Measurements from ENCODE around the gene HIGD1C.
A peak's percentile ranks its signal among the peaks of the same experiment; 100 is the strongest.
"Not testable (repeated sequence)": the region's sequence is repeated elsewhere in the genome, so short reads cannot be mapped to it uniquely, and the experiment has no call there.

The HIGD1C gene

DNA sequence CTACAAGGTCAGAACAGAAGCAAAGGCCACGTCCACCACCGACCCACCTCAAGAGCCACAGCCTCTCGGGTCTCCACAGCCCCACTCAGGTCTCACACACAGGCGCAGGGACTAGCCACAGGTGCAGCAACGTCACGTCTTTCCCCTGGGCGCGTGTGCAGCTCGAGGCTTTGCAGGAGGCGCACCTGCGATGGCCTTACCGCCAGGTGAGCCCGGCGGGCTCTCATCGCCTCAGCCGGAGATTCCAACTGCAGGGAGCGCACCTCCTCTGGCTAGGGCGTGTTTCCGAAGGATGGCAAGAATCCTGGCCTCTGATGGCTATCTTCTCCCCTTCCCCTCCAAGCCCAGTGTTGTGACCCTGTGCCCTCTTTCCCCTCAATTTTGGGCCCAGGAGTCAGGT is at the start of gene HIGD1C:
TSS of gene HIGD1C (plus strand) at position 35 of the 400 bp plus-strand sequence. CDS start 1,455 bp downstream, outside the sequence.
- no peak for DNase-seq

DNA sequence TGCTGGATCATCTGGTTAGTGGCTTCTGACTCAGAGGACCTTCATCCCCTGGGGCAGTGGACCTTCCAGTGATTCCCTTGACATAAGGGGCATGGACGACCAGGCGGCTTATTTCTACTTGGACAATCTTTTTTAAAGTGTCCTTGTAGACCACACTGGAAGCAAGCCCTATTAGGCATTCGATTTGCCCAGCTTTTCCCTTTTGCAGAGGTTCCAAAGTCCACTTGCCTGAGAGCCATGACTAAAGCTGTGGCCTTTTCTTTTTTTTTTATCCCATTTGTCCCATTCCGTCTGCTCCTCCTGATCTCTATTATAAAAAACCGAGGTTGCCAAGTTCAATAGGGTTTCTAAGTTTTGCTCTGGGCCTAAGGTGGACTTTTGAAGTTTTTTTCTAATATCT is 43.9 kb upstream of the HIGD1C start:
- not testable (repeated sequence) for DNase-seq

DNA sequence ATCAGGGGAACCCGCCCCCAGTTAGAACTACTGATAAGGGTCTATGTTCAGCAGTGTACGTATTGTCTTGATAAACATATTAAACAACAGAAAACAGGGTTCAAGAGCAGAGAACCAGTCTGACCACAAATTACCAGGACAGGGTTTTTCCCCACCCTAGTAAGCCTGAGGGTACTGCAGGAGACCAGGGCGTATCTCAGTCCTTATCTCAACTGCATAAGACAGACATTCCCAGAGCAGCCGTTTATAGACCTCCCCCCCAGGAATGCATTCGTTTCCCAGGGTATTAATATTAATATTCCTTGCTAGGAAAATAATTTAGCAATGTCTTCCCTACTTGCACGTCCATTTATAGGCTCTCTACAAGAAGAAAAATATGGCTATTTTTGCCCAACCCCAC is 40.0 kb upstream of the HIGD1C start:
- DNase-seq, result not testable (repeated sequence)

DNA sequence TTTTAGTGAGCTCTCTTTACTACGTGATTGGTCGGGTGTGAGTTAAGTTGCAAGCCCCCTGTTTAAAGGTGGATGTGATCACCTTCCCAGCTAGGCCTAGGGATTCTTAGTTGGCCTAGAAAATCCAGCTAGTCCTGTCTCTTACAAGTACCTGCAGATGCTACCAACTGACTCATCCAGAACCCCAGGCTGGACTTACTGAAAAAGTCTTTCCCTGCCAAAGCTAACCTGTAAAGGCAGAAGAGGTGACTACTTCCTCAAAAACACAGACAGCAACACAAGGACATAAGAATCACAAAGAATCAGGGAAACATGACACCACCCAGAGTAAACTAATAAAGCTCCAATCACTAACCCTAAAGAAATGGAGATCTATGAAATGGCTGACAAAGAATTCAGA is 39.1 kb upstream of the HIGD1C start:
- no peak for DNase-seq

DNA sequence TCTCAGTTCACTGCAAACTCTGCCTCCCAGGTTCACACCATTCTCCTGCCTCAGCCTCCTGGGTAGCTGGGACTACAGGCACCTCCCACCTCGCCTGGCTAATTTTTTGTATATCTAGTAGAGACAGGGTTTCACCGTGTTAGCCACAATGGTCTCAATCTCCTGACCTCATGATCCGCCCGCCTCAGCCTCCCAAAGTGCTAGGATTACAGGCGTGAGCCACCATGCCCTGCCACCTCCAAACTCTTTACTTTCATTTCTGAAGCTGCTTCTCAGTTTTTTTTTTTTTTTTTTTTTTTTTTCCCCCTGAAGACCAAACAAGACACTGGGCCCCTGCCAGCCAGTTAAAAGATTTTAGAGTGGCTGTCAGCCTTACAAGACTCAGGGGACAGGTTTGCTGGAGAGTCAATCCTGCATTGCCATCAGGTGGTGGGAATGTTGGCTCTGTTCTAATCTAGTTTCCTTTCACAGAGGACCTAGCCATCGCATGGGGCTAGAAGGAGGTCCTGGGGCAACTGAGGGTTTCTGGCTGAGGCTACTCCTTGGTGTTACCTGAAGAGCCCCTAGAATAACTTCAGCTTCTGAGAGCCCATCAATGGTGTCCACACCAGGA is 37.4 kb upstream of the HIGD1C start:
- no peak for DNase-seq

DNA sequence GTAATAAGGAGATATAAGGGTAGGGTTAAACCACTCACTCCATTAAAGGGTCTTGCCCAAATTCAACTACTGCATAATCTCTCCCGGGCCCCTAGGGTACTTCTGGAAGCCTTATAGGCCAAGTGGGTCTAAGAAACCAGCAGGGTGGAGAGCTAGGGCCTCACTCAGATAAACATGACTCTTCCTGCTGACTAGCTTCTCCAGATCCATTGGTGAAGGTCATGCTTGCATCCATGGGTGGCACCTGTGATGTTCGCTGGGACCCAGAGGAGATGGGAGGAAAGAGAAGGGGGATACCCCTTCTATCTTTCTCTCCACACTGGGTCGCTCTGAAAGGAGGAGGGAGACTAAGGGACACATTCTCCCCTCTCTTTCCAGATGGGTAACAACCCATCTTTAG is 36.1 kb upstream of the HIGD1C start:
- no peak for DNase-seq

DNA sequence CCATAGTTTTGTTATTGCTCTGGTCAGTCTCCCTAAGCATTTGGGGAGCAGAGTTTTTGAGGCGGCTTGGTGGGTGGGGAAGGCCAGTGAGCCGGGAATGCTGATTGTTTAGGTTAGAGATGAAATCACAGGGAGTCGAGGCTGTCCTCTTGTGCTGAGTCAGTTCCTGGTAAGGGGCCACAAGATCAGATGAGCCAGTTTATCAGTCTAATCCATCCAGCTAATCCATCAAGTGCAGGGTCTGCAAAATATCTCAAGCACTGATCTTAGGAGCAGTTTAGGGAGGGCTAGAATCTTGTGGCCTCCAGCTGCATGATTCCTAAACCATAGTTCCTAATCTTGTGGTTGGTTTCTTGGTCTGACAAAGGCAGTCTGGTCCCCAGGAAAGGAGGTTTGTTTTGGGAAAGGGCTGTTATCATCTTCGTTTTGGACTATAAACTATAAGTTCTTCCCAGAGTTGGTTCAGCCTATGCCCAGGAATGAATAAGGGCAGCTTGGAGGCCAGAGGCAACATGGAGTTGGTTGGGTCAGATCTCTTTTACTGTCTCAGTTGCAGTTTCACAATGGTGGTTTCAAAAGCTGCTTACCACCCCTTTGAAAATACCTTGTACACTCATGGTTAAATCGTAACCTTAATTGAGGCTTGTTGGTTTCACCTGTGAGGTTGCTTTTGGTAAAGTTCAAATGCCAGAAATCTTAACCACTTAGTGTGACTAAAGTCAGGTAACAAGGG is 33.6 kb upstream of the HIGD1C start:
- DNase-seq, result no peak

DNA sequence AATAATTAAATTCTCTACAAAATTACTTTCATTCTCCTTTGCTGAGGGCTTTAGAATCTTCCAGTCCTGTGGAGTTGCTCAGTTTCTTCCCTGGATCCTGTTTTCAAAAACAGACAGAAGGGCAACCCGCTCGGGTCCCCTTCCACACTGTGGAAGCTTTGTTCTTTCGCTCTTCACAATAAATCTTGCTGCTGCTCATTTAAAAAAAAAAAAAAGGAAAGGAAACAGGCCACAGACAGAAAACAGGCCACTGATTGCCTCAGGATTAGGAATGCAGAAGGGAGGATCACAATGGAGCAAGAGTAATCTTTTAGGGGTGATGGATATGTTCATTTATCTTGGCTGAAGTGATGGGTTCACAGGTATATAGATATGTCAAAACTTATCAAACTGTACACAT is 29.5 kb upstream of the HIGD1C start:
- DNase-seq, result no peak

DNA sequence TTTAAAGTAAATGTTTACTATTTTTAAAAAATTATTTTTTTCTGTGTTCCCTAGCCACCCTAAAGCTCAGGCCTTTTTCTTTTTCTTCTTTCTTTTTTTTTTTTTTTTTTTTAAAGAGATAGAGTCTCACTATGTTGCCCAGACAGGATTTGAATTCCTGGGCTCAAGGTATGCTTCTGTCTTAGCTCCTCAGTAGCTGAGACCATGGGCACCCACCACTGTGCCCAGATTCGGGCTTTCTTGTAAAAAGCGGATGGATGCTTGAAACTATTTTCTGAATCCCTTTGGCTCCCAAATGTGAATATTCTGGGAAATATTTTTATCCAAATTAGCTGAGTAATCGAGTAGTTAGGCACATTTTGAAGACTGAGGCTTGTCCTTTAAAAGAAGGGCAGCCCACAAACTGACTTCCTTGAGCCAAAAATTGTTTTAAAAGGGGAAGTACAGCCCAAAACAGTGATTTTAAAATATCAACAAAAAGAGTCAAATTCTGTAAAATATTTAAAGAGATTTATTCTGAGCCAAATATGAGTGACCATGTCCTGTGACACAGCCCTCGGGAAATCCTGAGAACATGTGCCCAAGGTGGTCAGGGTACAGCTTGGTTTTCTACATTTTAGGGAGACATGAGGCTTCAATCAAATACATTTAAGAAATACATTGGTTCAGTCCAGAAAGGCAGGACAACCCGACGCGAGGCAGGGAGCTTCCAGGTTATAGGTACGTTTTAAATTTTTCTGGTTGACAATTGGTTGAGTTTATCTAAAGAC is 28.8 kb upstream of the HIGD1C start:
- DNase-seq, result no peak

DNA sequence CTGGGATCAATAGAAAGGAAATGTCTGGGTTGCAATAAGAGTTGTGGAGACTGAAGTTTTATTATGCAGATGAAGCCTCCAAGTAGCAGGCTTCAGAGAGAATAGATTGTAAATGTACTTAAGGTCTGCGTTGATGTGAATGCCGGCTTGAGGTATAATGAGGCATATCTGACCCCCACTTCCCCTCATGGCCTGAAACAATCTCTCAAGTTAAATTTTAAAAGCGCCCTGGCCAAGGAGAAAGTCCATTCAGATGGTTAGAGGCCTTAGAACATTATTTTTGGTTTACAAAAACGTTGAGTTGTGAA is 28.3 kb upstream of the HIGD1C start:
- DNase-seq, result no peak

DNA sequence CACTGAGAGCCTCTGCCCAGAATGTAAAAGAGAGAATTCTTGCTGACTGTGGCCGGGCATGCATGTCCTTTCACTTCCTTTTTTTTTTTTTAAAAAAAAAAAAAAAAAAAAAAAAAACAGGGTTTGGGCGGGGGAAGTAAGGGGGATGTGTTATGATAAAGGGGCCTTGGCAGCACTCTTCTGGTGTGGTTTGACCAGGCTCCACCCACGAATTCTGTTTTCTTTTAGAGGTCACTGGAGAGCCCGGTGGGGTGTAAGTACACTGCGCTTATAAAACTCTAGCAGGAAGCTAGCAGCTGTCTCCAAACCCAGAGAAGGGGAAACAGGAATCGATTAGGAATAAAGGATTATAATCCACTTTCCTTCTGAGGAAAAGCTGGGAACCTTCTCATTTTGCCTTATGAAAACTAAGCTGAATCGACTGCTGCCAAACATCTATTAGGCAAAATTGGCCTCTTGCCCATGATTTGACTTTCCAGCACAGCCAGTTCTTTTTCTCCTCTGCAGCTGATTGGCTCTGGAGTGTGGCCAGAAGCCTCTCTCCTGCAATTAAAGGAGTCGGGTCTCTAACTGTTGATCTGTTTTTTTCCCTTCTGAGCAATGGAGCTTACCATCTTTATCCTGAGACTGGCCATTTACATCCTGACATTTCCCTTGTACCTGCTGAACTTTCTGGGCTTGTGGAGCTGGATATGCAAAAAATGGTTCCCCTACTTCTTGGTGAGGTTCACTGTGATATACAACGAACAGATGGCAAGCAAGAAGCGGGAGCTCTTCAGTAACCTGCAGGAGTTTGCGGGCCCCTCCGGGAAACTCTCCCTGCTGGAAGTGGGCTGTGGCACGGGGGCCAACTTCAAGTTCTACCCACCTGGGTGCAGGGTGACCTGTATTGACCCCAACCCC is 27.7 kb upstream of the HIGD1C start:
- peak; percentile 12 for DNase-seq

DNA sequence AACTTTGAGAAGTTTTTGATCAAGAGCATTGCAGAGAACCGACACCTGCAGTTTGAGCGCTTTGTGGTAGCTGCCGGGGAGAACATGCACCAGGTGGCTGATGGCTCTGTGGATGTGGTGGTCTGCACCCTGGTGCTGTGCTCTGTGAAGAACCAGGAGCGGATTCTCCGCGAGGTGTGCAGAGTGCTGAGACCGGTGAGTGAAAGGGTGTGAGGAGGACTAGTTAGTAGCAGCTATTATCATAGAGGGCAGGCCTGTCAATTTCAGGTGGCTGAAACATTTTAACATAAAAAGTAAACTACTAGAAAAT is 27.0 kb upstream of the HIGD1C start:
- DNase-seq, result no peak

DNA sequence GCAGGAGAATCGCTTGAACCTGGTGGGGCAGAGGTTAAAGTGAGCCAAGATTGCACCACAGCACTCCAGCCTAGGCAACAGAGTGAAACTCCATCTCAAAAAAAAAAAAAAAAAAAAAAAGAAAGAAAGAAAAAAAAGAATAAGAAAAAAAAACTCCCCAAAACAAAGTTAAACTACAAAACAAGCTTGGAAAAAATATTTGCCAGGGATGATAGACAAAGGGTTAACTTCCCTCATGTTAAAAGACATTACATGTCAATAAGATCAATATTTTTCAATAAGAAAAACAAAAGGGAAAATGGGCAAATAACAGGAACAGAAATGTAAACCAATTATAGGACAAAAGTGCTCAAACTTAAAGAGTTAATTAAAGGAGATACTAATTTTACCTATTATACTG is 26.4 kb upstream of the HIGD1C start:
- DNase-seq, result no peak

DNA sequence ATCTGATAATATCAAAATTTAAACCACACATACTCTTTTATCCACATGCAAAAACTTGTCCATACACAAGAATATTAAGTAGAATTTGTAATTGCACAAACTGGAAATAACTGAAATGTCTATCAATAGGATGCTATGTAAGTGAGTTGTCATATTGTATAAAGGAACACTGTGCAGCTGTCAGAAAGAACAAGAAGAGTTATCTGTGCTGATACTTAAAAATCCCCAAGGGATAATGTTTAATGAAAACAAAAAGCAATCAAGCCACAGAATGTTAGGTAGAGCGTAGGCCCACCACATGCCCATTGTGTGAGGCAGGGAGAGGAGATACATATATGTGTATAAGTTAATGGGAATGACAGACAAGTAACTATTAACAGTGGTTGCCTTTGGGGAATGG is 25.9 kb upstream of the HIGD1C start:
- DNase-seq, result no peak

DNA sequence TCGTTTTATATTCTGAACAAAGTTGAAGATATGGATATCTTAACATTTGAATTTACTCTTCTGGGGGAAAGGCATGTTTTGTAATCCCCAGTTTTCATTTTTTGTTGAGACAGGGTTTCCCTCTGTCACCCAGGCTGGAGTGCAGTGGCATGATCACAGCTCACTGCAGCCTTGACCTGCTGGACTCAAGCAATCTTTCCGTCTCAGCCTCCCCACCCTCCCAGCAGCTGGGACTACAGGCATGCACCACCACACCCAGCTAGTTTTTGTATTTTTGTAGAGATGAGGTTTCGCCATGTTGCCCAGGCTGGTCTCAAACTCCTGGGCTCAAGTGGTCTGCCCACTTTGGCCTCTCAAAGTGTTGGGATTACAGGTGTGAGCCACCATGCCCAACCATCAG is 25.4 kb upstream of the HIGD1C start:
- DNase-seq, result not testable (repeated sequence)

DNA sequence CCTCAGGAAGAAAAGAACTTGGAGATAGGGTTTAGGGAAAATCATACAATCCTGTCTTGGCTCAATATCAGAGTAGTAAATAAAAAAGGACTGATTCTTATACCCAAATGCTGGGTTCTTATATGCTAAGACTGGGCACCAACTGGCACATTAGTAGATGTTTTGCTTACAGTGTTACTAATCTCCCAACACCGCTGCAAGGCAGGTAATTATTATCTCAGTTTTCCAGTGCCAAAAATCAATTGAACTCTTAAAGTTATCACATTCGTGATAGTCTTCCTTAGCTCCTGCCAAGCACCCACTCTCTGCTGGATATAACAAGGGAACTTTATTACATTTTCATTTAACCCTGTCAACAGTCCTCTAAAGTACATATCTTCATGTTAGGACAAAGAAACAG is 25.0 kb upstream of the HIGD1C start:
- no peak for DNase-seq

DNA sequence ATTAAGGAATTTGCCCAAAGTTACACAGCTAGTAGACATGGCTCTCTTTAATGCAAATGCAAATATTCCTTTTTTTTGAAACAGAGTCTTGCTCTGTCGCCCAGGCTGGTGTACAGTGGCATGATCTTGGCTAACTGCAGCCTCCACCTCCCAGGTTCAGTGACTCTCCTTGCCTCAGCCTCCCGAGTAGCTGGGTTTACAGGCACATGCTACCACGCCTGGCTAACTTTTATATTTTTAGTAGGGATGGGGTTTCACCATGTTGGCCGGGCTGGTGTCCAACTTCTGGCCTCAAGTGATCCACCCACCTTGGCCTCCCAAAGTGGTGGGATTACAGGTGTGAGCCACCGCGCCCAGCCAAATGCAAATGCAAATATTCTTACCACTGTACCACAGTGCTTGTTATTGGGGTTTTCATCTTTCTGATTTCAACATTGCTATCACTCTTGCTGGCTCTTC is 24.5 kb upstream of the HIGD1C start:
- DNase-seq, result no peak

DNA sequence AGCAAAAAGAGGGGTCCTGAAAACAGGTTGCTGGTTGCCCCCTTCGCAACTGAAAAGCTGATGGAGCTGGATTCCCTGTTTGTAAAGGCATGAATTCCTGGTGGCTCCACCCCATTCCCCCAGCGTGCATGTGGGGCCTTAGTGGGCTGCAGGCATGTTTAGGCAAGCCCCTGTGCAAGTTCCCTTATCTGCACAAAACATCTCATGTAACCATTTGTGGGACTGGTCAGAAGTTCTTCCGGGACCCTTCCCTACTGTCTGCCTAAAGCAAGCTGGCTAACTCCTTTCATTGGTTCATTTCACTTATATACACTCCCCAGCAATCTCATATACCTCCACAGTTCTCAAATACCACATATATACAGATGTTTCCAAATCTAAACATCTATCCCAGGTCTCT is 24.0 kb upstream of the HIGD1C start:
- DNase-seq, result no peak

DNA sequence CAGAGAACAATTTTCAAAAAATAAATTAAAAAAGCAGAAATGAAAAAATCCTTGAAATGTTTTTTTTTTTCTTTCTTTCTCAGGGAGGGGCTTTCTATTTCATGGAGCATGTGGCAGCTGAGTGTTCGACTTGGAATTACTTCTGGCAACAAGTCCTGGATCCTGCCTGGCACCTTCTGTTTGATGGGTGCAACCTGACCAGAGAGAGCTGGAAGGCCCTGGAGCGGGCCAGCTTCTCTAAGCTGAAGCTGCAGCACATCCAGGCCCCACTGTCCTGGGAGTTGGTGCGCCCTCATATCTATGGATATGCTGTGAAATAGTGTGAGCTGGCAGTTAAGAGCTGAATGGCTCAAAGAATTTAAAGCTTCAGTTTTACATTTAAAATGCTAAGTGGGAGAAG is 22.5 kb upstream of the HIGD1C start:
- DNase-seq, result no peak

DNA sequence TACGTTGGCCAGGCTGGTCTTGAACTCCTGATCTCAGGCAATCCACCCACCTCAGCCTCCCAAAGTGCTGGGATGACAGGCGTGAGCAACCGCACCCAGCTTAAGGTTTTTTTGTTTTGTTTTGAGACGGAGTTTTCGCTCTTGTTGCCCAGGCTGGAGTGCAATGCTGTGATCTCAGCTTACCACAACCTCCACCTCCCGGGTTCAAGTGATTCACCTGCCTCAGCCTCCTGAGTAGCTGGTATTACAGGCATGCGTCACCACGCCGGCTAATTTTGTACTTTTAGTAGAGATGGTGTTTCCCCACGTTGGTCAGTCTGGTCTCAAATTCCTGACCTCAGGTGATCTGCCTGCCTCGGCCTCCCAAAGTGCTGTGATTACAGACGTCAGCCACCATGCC is 21.9 kb upstream of the HIGD1C start:
- peak; percentile 28 for DNase-seq

DNA sequence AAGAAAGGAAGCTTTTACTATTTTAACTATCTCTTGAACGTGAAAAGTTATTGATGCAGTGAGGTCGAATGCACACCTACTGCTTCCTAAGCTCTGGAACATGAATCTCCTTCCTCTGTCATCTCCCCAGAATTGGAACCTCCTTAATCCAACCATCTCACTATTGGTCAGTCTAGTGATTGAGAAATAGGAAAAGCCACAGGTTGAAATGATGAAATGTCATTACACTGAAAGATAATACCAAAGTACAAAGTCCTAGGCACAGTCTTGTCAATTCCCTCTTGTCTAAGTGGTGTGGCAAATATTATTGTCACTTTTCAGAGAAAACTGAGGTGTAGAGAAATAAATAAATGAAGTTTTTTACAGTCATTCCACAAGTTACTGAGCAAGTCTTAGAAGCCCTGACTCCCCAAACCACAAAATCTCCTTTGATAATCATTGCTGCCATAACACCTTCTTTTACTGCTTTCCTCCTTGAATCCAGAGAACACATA is 19.5 kb upstream of the HIGD1C start:
- DNase-seq, result peak; percentile 25

DNA sequence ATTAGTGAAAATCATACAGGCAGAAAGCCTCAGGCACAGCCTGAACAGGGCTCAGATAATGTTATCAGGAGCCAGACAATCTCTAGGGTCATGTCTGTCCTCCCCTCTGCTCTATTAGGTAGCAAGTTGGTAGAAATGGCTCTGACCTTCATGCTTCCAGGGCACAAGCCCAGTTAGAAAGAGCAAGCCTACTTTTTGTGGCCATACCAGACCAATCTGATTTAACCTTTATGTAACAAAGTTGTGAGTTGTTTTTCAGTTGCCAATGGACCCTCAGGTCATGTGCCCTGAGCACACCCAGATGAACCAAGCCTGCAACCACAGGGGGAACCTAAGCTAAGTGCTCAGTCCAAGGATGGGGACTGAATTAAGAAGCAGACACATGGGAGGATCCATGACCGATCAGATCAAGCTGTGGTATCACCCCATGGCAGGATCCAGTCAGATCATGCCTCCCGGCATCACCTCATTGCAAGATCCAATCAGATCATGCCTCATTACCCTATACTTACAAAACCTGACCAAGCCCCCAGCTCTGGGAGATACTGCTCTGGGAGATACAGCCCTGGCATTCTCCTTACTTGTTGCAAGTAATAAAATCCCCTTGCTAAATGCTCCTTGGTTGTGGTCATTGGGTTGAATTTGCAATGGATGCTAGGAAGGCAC is 18.8 kb upstream of the HIGD1C start:
- peak; percentile 16 for DNase-seq
